Activated CD4-positive, alpha-beta T cell treated with anti-CD3 and anti-CD28 coated beads for 24 hours (primary cell): Measurements from ENCODE around the gene DACH1.

Experiments used
- DNase-seq, 2 donors: peaks; one replicate each; pipeline ENCODE4 v3.0.0-alpha.2; 2020; ENCODE audit warnings: low read depth in 2 of 2

The DACH1 gene

GRCh38 chr13:71704656-71705055 is 162.3 kb downstream of the DACH1 start:
- DNase-seq: no peak

GRCh38 chr13:71703138-71703537 is 163.9 kb downstream of the DACH1 start:
- DNase-seq: no peak

- no peak for DNase-seq
Observed at GRCh38 chr13:71702253-71702652, 164.8 kb downstream of the DACH1 start.

DNA sequence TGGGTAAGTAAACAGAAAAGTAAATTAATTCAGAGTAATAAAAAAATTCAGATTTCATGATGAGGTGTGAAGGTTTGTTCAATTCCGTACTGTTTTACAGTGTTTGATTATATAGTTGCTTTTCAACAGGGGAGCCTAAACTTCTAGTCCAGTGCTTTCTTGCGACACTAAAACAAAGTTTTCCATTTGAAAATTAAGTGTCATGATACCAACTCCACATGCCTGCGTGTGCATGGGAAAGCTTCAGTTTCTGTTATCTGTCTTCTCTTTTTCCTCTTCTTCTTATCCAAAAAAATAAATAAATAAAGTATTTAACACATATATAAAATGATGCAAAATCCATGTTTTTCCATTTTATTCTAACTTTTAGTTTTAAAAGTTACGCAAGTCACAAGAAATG is 165.3 kb downstream of the DACH1 start:
- no peak for DNase-seq

GRCh38 chr13:71699342-71699741 is 167.7 kb downstream of the DACH1 start:
- DNase-seq: no peak

DNA sequence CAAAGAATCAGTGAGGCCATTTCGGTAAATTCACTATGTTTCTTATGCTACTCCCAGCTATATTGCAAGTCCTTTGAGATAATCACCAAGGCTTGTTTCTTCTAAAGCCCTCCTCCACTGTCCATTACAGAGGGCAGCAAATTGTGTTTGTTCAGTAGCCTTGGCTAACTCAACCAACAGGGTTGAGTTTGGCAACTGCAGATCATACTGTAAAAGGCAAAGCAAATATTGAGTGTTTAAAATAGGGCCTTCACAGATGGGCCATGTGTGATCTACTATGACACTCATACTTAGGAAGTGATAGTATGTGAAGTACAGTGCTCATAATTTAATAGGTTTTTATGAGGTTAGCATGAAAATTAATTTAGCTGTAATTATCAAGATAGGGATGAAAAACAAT is 171.3 kb downstream of the DACH1 start:
- no peak for DNase-seq

DNA sequence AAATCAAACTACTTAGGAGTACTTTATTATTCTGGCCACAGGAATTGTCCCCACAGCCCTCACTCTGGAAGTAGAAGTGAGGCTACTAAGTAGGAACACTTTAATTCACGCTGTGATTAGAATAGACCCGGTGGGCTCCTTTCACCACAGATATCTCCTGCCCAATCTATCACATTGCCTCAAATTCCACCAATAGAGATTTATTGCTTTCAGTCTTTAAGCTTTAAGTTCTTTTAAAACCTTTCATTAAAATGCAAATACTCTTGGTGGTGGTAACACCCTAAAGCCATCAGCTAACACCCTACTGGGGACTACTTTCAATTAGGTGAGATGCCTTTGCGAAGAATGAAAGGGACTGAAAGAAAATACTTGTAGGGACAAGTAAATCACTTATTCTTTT is 181.9 kb downstream of the DACH1 start:
- no peak for DNase-seq

GRCh38 chr13:71681901-71682613 is 184.9 kb downstream of the DACH1 start:
- DNase-seq: no peak

- DNase-seq: no peak
Observed at GRCh38 chr13:71677124-71677523, 189.9 kb downstream of the DACH1 start.

GRCh38 chr13:71672512-71672911 is 194.5 kb downstream of the DACH1 start:
- no peak for DNase-seq

DNA sequence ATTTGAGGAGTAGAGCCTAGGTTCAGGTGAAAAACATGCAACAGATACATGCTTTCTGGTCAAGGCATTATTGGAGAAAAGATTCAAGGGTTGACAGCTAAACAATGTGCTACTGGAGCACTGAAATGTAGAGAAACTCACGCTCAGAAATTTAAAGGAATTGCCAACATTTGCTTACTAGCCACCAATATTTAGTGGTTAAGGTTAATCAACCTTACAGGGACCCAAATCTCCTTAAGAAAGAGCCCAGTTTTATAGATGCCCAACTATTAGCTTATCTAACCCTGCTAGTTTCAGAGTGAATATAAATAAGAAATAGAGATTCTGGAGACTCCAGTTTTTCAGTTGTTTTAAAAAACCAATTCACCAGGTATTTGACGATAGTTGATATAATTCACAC is 203.6 kb downstream of the DACH1 start:
- no peak for DNase-seq

DNA sequence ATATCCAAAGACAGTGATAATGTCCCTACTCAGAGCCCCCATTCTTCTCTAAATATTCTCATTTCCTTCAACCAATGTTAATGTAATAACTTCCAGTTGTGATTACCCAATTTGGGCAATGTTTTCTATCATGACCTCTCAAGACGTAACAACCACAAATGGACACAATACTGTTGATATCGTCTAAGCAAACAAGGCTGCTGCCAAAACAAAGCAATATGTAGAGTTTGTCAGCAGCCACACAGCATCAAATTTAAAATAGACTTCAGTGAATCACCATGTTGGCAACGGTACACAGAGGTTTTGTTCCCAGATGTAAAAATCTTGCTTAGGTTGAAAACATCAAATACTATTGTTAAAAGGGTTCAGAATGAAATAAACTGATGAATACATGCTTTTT is 205.1 kb downstream of the DACH1 start:
- no peak for DNase-seq

DNA sequence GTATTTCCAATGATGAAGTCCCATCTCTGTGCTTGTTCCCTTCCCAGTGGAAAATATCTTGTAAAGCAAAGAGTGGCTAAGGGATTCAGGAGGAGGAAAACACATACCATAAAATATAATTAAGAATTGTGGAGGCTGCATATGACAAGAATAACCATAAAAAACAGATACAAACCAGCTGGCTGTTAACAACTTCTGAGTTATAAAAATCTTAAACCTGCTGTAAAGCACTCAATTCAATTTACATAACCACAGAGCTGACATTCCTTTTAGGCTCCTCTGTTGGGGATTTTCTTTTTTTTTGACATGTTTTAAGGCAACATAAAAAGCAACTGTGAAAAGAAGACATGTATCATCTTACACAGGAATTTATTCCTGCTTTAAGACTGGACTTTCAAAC is 207.6 kb downstream of the DACH1 start:
- DNase-seq: no peak

GRCh38 chr13:71645467-71645866 is 221.5 kb downstream of the DACH1 start:
- DNase-seq: no peak

DNA sequence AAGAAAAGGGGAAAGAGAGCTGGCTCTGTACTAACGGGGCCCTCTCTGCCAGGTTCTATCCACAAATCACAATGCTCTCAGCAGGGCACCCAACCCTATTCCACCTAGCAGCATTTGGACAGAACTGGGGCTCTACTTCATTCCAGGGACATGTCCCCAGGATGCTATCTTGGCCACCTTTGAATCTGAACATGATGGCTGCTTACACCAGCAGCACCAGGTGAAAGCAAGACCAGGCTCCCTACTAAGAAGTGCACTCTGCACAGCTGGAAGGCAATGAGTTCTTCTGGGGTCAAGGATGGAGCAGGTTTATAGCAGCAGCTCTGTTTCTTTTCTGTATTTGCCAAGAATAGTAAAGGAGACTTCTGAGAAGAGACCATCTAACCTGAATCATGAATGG is 222.4 kb downstream of the DACH1 start:
- DNase-seq: no peak

- no peak for DNase-seq
Observed at GRCh38 chr13:71643448-71643860, 223.6 kb downstream of the DACH1 start.

DNA sequence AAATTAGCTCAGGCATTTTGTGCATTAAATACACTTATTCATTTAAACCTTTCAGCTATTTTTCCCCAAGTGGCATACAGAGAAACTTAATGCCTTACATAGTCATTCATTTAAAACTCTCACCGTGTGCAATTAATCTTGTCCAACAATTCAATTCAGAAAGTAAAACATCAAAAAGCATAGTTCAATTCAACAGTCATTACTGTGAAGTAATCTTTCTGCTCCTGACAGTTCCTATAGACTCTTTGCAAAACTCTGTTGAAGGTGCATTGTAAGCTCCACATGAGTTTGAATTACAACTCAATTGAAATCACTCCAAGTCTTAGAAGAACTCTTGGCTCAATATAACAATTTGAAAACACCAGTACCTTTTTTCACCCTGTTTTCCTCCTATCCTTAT is 228.3 kb downstream of the DACH1 start:
- no peak for DNase-seq

- no peak for DNase-seq
Observed at GRCh38 chr13:71634602-71635443, 232.2 kb downstream of the DACH1 start.

GRCh38 chr13:71634182-71634581 is 232.8 kb downstream of the DACH1 start:
- DNase-seq: no peak

DNA sequence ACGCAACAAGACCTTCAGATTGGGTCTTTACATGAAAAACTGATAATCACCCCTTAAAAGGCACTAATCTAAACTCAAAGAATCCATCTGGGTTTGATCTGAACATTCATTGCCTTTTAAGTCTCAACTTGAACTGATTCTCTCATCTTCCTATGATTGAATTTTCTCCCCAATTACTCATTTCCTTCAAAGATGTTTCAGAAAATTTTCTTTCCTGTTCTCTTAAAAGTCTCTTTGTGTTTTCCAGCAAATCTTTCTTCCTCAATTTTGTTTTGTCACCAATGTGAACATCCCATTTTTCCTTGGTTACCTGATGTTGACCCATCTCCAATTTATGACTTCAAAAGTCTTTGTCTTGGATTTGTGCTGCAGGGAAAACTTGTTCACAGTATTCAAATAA is 234.3 kb downstream of the DACH1 start:
- no peak for DNase-seq

GRCh38 chr13:71632206-71632605 is 234.8 kb downstream of the DACH1 start:
- no peak for DNase-seq

DNA sequence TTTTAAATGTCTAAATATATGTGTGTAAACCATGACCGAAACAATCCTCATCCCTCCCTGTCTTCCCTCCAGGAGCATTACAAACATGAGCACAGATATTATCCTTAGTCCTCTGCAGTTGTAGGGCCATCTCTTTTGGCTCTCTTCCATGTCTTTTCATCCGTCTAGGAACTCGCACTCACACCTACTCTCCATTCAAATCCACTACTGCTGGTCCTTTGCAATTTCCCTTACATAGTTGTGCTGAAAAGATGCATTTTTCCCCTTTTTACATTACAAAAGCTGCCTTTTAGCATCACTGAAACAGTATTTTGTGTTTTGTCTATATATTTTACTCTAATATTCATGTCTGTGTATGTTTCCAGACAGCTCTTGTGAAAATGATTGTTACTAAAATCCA is 237.8 kb downstream of the DACH1 start:
- no peak for DNase-seq

DNA sequence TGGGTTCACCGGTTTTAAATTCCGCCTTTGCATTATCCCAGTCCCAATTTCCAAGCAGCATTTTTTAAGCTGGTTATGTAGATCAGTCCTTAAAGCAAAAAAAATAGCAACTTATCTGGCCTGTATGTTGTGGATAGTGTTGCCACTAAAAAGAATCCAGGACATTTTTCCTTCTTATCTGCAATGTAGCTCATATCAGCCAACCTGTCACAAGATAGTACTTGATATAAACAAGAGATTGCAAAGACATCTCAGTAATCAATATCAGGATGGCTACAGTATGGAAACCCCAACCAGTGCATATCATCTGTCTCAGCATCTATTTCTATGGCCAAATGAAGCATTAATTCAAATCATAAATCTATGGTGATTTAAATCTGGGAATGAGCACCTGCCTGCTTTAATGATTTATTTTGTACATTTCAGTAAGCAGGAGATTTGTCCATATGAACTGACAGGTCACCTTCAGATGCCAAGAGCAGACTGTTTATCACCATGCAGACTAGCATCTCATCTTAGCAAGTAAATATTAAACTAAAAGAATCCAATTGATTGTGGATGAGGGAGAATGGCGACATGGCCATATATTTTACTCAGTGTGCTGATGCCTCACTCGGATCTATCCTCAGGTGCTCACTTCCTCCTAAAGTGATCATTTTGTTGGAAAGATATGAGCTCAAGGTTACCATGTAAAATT is 240.4 kb downstream of the DACH1 start:
- DNase-seq: no peak
